IMR-90 (cell line): ENCODE results near the gene TMF1.

Experiments used
- BHLHE40 ChIP-seq: fragments of 150-350 bp; IDR thresholded peaks from 2 replicates; pipeline ENCODE4 v1.6.1; 2016; ENCODE audit warnings: mild to moderate bottlenecking, low read depth, low read length
- CEBPB ChIP-seq: IDR thresholded peaks from 2 replicates; pipeline ENCODE4 v1.6.1; 2012; ENCODE audit warnings: low read depth, low read length, improper control_type of control experiment
- POLR2A ChIP-seq: IDR thresholded peaks from 2 replicates; pipeline ENCODE4 v1.6.1; 2012; ENCODE audit warnings: mild to moderate bottlenecking, low read depth, low read length

- TF ChIP-seq BHLHE40 = no peak
- TF ChIP-seq CEBPB = no peak
- no peak for TF ChIP-seq POLR2A
These were observed 43.5 kb upstream of the TMF1 start for GRCh38 chr3:69095636-69096035.
